HG02642 (cell line): ENCODE data around the gene ATRN.
"Not testable (repeated sequence)": the region's sequence is repeated elsewhere in the genome, so short reads cannot be mapped to it uniquely, and the experiment has no call there.

Experiments
- ATAC-seq: cut with Tn5 transposase; IDR thresholded peaks from one replicate; pipeline ENCODE4 v1.9.1; 2021; ENCODE audit warnings: mild to moderate bottlenecking; ENCODE audit not compliant: unreplicated experiment, poor library complexity

The ATRN gene

DNA sequence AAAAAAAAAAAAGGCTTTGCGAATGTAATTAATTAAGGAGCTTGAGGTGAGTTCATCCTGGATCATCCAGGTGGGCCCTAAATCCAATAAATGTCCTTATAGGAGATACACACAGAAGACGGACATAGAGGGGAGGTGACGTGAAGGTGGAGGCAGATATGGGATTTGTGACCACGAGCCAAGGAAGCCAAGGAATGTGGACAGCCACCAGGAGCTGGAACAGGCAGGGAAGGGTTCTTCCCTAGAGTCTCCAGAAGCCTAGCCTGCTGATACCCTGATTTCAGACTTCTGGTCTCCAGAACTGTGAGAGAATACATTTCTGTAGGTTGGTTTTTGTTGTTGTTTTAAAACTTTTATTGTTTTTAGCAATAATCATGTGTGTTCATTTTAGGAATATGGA lies 6.7 kb upstream of the ATRN start:
- ATAC-seq = no peak

- ATAC-seq = no peak
Observed at GRCh38 chr20:3465301-3465700, 5.5 kb upstream of the ATRN start.

GRCh38 chr20:3470208-3470626 lies 601 bp upstream of the ATRN start:
- ATAC-seq = no peak

GRCh38 chr20:3471397-3472021 lies 691 bp downstream of the ATRN start:
- no peak for ATAC-seq

DNA sequence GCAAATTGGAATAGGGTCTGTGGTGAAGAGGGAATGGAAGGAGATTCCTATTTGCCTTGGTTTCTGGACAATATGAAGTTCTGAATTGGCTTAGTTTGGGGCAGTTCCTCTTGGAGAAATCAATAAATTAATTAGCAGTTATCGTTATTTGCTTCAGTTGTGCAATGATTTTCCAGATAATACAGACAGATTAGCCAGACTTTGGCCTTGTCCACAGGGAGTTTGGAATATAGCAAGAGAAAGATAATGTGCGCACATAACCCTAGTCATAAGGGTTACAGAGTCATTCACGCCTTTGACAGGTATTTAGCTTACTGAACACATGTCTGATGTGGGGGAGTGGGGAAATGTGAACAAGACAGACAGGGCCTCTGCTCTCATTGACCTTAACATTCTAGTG lies 1.3 kb downstream of the ATRN start:
- ATAC-seq = no peak

GRCh38 chr20:3473324-3473723 lies 2.5 kb downstream of the ATRN start:
- no peak for ATAC-seq

DNA sequence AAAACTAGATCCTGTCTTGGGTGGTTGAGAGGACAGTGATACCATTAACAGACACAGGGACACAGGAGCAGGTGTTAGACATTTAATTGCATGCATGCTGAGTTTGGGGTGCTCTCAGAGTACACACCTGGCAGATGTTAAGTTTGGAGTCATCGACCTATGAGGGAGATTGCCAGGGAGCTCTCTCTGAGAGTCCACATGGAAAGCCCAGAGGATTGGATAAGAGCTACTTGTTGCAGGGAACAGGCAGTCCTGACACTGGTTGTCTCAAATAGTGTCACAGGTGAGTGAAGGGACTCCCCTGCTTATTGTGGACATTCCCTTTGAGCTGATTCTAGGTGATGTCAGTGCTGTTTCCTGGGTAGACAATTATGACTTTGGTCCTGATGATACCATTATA lies 3.1 kb downstream of the ATRN start:
- no peak for ATAC-seq

GRCh38 chr20:3477003-3477860 lies 6.4 kb downstream of the ATRN start:
- not testable (repeated sequence) for ATAC-seq

DNA sequence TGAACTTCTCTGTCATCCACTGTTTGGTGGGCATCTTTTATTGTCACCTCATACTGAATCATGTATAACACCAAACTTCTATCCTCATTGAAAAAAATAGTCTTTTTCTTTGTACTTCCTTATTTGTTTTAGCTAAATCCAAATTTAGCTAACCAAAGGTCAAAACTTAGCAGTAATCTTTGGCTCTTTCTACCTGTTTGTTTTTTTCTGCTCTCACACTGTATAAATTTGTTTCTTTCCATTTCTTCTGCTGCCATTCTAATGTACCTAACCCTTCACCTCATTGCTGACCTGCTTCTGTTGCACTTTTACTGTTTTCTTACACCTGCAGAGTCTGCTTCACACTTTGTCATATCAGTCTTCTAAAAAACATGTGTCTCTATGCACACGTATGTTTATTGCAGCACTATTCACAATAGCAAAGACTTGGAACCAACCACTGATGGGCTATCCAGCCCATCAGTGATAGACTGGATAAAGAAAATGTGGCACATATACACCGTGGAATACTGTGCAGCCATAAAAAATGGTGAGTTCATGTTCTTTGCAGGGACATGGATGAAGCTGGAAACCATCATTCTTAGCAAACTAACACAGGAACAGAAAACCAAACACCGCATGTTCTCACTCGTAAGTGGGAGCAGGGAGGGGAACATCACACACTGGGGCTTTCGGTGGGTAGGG lies 7.2 kb downstream of the ATRN start:
- ATAC-seq = no peak

- no peak for ATAC-seq
Observed at GRCh38 chr20:3479025-3479424, 8.2 kb downstream of the ATRN start.

DNA sequence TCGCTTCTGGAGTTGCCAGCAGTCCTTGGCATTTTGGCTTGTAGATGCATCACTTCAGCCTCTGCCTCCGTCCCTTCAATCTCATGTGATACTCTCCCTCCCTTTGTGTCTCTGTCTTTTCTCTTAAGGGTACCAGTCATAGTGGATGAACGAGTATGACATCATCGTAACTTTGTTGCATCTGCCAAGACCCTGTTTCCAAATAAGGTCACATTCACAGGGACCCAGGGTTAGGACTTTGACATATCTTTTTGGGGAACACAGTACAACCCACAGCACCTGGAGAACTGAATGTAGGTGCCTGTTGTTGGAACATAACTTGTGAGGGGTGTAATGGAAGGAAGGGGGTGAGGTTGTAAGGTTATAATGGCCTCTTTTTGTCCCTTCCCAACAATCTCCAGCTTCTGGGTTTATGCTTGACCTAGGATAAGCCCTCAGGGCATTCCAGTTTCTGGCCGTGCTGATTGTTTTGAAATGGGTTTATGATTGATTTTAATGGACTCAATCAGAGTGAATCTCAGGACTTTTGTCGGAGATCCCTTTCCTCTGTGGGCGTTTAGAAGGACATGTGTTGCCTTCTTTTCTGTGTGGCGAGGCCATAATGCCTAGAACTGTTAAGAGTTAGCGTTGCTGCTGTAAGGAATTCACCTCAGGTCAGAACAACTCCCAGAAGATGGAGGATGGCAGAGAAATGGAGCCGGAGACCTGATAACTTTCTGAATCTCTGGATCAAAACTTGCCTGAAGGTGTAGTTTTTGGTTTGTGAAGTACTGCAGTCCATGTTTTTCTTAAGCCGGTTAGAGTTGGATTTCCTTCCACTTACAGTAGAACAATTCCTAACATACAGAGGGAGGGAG lies 9.2 kb downstream of the ATRN start:
- no peak for ATAC-seq

- no peak for ATAC-seq
Observed at GRCh38 chr20:3483309-3483708, 12.5 kb downstream of the ATRN start.

DNA sequence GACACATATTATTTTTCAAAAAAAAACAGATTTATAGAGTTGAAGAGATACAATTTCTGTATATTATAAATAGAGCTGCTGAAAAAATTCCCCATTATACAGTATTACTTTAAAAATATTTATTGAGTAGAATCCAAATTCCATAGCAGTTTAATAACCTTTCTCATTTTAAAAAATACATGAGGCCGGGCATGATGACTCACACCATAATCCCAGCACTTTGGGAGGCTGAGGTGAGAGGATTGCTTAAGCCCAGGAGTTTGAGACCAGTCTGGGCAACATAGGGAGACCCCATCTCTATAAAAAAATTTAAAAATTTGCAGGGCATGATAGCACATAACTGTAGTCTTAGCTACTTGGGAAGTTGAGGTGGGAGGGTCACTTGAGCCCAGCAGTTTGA lies 13.0 kb downstream of the ATRN start:
- no peak for ATAC-seq

DNA sequence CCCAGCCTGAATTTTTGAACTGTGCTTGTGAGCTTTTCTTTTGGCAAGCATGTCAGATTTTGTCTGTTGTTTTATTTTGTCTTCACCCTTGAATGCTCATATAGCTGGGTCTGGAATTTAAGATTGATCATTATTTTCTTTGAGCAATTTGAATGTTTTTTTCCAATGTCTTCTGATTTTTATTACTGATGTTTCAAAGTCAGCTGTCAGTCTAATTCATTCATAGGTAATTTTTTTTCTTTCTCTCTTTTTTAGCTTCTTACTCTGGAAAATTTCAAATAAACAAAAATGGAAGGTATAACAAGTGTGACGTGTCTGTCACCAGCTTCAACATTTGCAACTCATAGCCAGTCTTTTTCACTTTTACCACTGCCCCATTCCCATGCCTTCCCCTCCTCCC lies 15.1 kb downstream of the ATRN start:
- ATAC-seq = no peak

DNA sequence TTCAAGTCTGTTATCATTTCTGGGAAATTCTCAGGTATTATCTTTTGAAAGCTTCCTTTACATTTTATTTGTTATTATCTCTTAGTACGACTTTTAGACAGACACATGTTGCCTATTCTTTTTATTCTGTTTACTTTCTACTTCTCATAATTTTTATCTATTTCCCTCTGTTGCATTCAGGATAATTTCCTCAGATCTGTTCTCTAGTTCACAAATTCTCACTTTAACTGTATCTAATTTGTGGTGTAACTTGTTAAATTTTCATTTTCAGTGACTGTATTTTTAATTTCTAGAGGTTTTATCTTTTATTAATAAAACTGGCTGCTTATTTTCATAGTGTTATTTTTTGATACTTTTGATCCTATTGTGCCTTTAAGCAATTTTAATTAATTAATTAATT lies 16.0 kb downstream of the ATRN start:
- ATAC-seq = no peak

DNA sequence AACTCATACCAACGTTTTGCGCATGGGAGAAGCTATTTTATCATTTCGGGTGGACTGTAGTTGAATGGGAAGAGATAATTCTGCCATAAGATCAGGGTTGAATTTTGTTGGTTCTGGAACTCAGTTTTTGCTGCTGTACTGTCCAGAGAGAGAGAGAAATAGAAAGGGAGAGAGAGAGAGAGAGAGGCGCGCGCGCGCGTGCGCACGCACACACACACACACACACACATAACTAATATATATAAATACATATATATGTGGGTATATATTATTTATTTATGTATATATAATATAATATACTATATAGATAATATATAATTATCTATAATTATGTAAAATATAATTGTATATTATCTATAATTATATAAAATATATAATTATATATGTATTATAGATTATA lies 21.9 kb downstream of the ATRN start:
- ATAC-seq = no peak

- no peak for ATAC-seq
Observed at GRCh38 chr20:3494218-3494617, 23.4 kb downstream of the ATRN start.

DNA sequence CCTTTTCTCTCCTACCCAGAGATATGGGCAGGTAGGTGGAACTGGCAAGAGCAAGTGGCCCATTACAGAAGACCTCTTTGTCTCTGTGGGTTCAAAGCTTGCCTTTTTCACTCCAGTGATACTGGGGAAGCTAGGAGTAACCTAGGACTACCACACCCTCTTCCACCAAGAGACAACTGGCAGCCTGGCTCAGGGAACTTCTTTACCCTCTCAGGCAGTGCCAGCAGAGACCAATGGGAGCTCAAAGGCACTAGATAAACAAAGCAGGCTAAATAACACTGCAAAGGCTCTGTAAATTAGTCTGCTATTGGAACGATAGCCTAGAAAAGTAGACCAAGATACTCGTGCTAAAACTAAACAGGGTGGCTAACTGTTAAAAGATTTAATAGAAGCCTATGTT lies 32.1 kb downstream of the ATRN start:
- ATAC-seq = no peak

GRCh38 chr20:3505148-3505547 lies 34.3 kb downstream of the ATRN start:
- ATAC-seq = no peak

- ATAC-seq = no peak
Observed at GRCh38 chr20:3509064-3509463, 38.2 kb downstream of the ATRN start.

GRCh38 chr20:3510110-3510509 lies 39.3 kb downstream of the ATRN start:
- no peak for ATAC-seq
